ENCODE measurements around the gene PDSS2.

Gene PDSS2

DNA sequence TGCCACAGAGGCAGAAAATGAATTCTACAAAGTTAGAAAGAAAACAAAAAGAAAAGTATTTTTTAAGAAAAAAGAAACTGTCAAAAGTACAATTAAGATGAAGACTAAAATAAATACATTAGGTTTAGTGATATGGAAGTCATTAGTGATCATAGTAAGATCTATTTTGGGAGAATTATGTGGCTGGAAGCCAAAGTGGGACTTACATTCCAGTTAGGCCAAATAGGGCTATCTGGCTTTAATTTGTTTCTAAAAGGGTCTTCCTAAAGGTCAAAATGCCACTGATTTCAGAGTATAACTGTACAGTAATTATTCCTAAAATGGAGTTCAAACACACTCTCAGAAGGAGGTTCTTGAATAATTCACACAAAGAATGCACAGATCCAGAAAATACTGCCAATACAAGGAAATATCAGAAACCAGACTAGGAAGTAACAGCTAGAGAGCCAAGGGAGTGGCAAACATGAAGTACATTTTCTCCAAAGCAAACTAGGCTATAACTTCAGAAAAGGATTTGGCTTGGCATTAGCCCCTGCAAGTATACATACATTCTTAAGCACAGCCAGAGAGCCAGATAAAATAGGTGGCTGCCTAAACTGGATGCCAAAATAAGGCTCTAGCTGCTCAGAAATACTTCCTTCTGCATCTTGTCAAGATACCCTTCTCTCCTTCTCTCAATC is 45.3 kb downstream of the PDSS2 start:
- no peaks in the 10 kb centered on the region for H3K36me3 ChIP-seq (ENCODE audit: insufficient read depth, low read length)
- peaks cover 26% of the 10 kb centered on the region; the same call in 1 of the 2 replicates for H3K4me1 ChIP-seq (ENCODE audit: insufficient read depth, low read length)
- H3K9ac ChIP-seq (ENCODE audit: low read depth, low read length), result no peak overlapping the region
- H3K9me3 ChIP-seq (ENCODE audit: control insufficient read depth, insufficient read depth, low read length), result no peaks in the 10 kb centered on the region

- H3K4me1 ChIP-seq (ENCODE audit: insufficient read depth, low read length), result peaks cover 27% of the 10 kb centered on the region; the same call in 1 of the 2 replicates
- no peak overlapping the region for H3K9ac ChIP-seq (ENCODE audit: low read depth, low read length)
- H3K9me3 ChIP-seq (ENCODE audit: control insufficient read depth, insufficient read depth, low read length), result no peaks in the 10 kb centered on the region
- no peaks in the 10 kb centered on the region for H3K36me3 ChIP-seq (ENCODE audit: insufficient read depth, low read length)
These were observed 48.2 kb downstream of the PDSS2 start for GRCh38 chr6:107411161-107411560.

- Histone ChIP-seq H3K9me3 (ENCODE audit: control insufficient read depth, insufficient read depth, low read length) (no peaks in the 10 kb centered on the region), H3K36me3 (ENCODE audit: insufficient read depth, low read length) (no peaks in the 10 kb centered on the region), H3K4me1 (ENCODE audit: insufficient read depth, low read length) (peaks cover 18% of the 10 kb centered on the region; the same call in 1 of the 2 replicates), H3K9ac (ENCODE audit: low read depth, low read length) (no peak overlapping the region)
These were observed 49.4 kb downstream of the PDSS2 start for GRCh38 chr6:107409942-107410341.

- Histone ChIP-seq H3K36me3 (ENCODE audit: insufficient read depth, low read length) (no peaks in the 10 kb centered on the region), H3K4me1 (ENCODE audit: insufficient read depth, low read length) (peaks cover 8% of the 10 kb centered on the region; the same call in 1 of the 2 replicates), H3K9ac (ENCODE audit: low read depth, low read length) (no peak overlapping the region), H3K9me3 (ENCODE audit: control insufficient read depth, insufficient read depth, low read length) (no peaks in the 10 kb centered on the region)
These were observed 50.6 kb downstream of the PDSS2 start for GRCh38 chr6:107408714-107409113.

- Histone ChIP-seq H3K9me3 (ENCODE audit: control insufficient read depth, insufficient read depth, low read length) (no peaks in the 10 kb centered on the region), H3K4me1 (ENCODE audit: insufficient read depth, low read length) (peaks cover 8% of the 10 kb centered on the region; the same call in 1 of the 2 replicates), H3K36me3 (ENCODE audit: insufficient read depth, low read length) (no peaks in the 10 kb centered on the region), H3K9ac (ENCODE audit: low read depth, low read length) (no peak overlapping the region)
These were observed 54.4 kb downstream of the PDSS2 start for GRCh38 chr6:107405002-107405401.

DNA sequence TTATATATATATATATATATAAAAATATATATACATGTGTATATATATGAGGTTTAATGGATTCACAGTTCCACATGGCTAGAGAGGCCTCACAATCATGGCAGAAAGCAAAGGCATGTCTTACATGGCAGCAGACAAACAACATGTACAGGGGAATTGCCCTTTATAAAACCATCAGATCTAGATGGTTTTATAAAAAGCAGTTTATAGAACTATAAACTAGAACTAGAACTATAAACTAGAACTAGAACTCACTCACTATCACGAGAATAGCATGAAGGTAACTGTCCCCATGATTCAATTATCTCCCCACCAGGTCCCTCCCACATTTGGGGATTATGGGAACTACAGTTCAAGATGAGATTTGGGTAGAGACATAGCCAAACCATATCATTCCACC is 56.8 kb downstream of the PDSS2 start:
- H3K36me3 ChIP-seq (ENCODE audit: insufficient read depth, low read length), result no peaks in the 10 kb centered on the region
- H3K9ac ChIP-seq (ENCODE audit: low read depth, low read length), result no peak overlapping the region
- no peaks in the 10 kb centered on the region for H3K9me3 ChIP-seq (ENCODE audit: control insufficient read depth, insufficient read depth, low read length)
- no peaks in the 10 kb centered on the region for H3K4me1 ChIP-seq (ENCODE audit: insufficient read depth, low read length)

DNA sequence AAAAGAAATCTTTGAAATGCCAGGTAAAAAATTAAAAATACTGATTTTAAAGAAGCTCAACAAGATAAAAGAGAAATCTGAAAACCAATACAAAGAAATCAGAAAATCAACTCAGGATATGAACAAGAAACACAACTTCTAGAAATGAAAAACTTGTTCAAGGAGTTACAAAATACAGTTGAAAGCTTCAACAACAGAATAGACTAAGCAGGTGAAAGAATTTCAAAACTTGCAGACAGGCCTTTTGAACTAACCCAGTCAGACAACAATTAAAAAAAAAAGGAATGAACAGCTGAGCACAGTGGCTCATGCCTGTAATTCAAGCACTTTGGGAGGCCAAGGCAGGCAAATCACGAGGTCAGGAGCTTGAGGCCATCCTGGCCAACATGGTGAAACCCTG is 57.8 kb downstream of the PDSS2 start:
- no peak overlapping the region for H3K9ac ChIP-seq (ENCODE audit: low read depth, low read length)
- H3K9me3 ChIP-seq (ENCODE audit: control insufficient read depth, insufficient read depth, low read length), result no peaks in the 10 kb centered on the region
- no peaks in the 10 kb centered on the region for H3K36me3 ChIP-seq (ENCODE audit: insufficient read depth, low read length)
- no peaks in the 10 kb centered on the region for H3K4me1 ChIP-seq (ENCODE audit: insufficient read depth, low read length)

- no peaks in the 10 kb centered on the region for H3K36me3 ChIP-seq (ENCODE audit: insufficient read depth, low read length)
- no peaks in the 10 kb centered on the region for H3K9me3 ChIP-seq (ENCODE audit: control insufficient read depth, insufficient read depth, low read length)
- H3K4me1 ChIP-seq (ENCODE audit: insufficient read depth, low read length), result no peaks in the 10 kb centered on the region
- no peak overlapping the region for H3K9ac ChIP-seq (ENCODE audit: low read depth, low read length)
These were observed 58.7 kb downstream of the PDSS2 start for GRCh38 chr6:107400616-107401147.

DNA sequence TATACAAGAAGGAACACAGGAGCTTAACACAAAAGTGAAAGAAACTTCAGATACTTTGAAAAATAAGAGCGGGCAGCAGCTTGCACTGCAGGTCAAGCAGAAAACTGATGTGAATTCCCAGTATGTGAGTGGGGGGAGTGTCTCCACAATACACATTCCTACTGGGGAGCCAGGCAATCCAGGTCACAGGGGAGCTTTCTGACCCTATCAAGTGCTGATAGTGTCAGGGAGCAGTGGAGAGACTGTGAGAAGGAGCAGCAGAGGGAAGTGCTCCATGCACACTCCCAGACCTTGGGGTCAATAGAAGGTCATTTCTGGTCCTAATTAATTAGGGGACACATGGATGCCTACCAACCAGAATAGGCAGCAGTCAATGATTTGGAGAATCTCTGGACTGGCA is 59.4 kb downstream of the PDSS2 start:
- Histone ChIP-seq H3K9me3 (ENCODE audit: control insufficient read depth, insufficient read depth, low read length) (no peaks in the 10 kb centered on the region), H3K36me3 (ENCODE audit: insufficient read depth, low read length) (no peaks in the 10 kb centered on the region), H3K4me1 (ENCODE audit: insufficient read depth, low read length) (no peaks in the 10 kb centered on the region), H3K9ac (ENCODE audit: low read depth, low read length) (no peak overlapping the region)

DNA sequence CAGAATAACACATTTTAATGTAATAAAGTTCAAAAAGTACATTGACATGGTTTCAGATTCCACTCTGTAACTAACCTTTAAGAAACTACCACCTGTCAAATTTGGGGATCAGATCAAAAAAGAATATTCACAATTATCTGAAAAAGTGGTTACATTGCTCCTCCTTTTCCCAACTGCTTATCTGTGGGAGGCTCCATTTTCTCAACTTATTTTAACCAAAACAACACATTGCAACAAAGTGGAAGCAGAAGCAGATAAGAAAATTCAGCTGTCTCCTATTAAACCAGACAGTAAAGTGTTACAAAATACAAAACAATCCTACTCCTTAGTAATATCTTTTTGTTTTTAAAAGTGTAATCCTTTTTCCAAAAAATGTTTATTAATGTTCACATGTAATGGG is 61.4 kb downstream of the PDSS2 start:
- no peak overlapping the region for H3K9ac ChIP-seq (ENCODE audit: low read depth, low read length)
- H3K36me3 ChIP-seq (ENCODE audit: insufficient read depth, low read length), result no peaks in the 10 kb centered on the region
- H3K9me3 ChIP-seq (ENCODE audit: control insufficient read depth, insufficient read depth, low read length), result no peaks in the 10 kb centered on the region
- H3K4me1 ChIP-seq (ENCODE audit: insufficient read depth, low read length), result no peaks in the 10 kb centered on the region

DNA sequence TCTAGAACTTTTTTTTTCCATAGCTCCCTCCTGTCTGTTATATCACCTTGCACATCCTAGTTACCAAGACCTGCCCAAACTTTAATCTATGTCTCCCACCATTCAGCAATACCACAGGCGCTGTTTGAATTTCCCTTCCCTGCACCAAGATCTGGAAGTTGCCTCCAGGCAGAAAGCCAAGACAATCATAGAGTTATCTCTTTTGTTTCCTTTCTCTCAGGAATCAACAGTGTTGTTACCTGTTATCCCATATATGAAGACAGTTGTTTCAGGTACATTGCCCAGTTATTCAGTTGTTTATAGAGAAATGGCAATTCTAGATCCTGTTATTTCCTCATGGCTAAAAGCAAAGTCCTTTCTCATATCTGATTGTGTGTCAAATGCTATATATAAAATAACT is 63.2 kb downstream of the PDSS2 start:
- Histone ChIP-seq H3K9ac (ENCODE audit: low read depth, low read length) (no peak overlapping the region), H3K36me3 (ENCODE audit: insufficient read depth, low read length) (no peaks in the 10 kb centered on the region), H3K9me3 (ENCODE audit: control insufficient read depth, insufficient read depth, low read length) (no peaks in the 10 kb centered on the region), H3K4me1 (ENCODE audit: insufficient read depth, low read length) (no peaks in the 10 kb centered on the region)

DNA sequence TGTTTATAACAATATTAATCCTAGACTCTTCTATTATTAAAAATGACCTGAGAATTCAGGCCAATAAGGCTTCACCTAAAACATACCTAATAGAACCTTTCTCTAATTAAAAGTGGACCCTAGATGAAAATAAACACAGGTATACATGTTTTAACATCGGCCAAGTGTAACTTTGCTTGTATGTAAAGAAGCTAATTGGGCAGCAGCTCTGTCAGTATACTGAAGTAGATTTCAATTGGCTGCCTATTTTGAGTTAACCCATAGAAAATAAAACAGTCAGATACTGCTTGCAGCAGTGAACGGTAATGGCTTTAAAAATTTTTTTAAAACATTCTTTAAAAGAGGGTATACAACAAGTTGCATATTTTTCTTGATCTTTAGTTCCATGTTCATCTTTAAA is 67.3 kb downstream of the PDSS2 start:
- Histone ChIP-seq H3K9me3 (ENCODE audit: control insufficient read depth, insufficient read depth, low read length) (no peaks in the 10 kb centered on the region), H3K9ac (ENCODE audit: low read depth, low read length) (no peak overlapping the region), H3K4me1 (ENCODE audit: insufficient read depth, low read length) (no peaks in the 10 kb centered on the region), H3K36me3 (ENCODE audit: insufficient read depth, low read length) (no peaks in the 10 kb centered on the region)

DNA sequence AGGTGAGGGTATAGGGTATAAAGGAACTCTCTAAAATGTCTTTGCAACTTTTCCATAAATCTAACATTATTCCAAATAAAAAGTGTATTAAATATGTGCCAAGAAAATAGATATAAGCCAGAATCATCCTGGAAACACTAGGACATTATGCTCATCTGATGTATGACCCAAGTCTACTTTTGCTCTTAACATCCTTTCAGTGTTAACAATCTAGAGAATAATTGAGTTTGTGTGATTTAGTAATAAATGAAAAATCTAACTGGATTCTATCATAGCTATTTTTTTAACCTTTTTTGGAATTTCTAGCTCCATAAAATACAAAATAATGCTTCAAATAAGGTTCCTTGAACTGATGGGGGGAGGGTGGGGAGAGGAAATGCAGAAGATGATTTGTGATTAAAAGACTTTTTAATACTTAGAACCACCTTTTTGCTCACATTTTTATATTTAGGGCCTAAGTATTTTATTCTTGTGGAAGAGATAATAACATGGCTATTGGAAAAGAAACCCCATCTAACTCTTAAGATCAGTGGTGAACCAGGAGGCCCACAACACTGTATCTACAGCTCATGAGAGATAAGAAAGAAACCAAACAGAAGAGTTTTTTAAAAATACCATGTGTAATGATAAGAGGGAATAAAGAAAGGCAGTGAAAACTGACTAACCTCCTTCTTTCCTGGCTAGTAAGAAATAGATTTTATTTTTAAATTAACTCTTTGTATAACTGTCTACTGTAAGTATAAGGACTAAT is 68.5 kb downstream of the PDSS2 start:
- Histone ChIP-seq H3K9me3 (ENCODE audit: control insufficient read depth, insufficient read depth, low read length) (no peaks in the 10 kb centered on the region), H3K9ac (ENCODE audit: low read depth, low read length) (no peak overlapping the region), H3K36me3 (ENCODE audit: insufficient read depth, low read length) (no peaks in the 10 kb centered on the region), H3K4me1 (ENCODE audit: insufficient read depth, low read length) (no peaks in the 10 kb centered on the region)

- Histone ChIP-seq H3K9me3 (ENCODE audit: control insufficient read depth, insufficient read depth, low read length) (no peaks in the 10 kb centered on the region), H3K36me3 (ENCODE audit: insufficient read depth, low read length) (no peaks in the 10 kb centered on the region), H3K4me1 (ENCODE audit: insufficient read depth, low read length) (no peaks in the 10 kb centered on the region), H3K9ac (ENCODE audit: low read depth, low read length) (no peak overlapping the region)
These were observed 69.3 kb downstream of the PDSS2 start for GRCh38 chr6:107390056-107390455.

DNA sequence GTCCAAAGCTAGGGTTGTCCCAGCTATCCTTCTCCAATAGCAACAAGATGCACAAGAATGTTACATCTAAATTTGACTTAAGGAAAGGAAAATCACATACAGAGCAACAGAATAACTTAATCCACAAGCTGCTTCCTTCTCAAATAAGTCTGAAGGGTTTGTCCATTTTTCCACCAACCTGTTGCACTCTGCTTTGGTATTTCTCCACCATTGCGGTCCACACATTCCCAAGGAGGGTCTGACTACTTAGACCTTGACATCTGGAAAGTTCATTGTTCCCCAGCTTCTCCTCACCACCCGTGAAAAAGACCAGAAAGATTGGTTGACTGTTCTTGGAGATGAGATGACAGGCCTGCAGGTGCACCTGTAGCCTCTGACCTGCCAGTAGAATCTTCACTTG is 72.5 kb downstream of the PDSS2 start:
- no peaks in the 10 kb centered on the region for H3K4me1 ChIP-seq (ENCODE audit: insufficient read depth, low read length)
- H3K9ac ChIP-seq (ENCODE audit: low read depth, low read length), result no peak overlapping the region
- H3K36me3 ChIP-seq (ENCODE audit: insufficient read depth, low read length), result no peaks in the 10 kb centered on the region
- no peaks in the 10 kb centered on the region for H3K9me3 ChIP-seq (ENCODE audit: control insufficient read depth, insufficient read depth, low read length)

Measured in ES-I3 (cell line).